Peyer's patch (tissue), 4 donors: ENCODE data around the gene EXOC3L4.

Experiments
- POLR2A ChIP-seq, 2 donors: fragments of 450-650 bp; IDR thresholded peaks; one replicate each; pipeline ENCODE4 v1.5.1; 2017; ENCODE audit warnings: antibody characterized with exemption in 2 of 2, mild to moderate bottlenecking in 2 of 2, moderate library complexity in 2 of 2
- TF ChIP-seq, protein P1 (sequence below), 6 experiments: fragments of 450-650 bp in 4 of 6; fragments of 200-600 bp in 2 of 6; sonication (generic) in 1 of 6; IDR thresholded peaks; one replicate each; pipeline ENCODE4 v1.5.1; 2017 to 2019; ENCODE audit warnings: antibody characterized with exemption in 6 of 6, mild to moderate bottlenecking in 3 of 6, moderate library complexity in 1 of 6

DNA sequence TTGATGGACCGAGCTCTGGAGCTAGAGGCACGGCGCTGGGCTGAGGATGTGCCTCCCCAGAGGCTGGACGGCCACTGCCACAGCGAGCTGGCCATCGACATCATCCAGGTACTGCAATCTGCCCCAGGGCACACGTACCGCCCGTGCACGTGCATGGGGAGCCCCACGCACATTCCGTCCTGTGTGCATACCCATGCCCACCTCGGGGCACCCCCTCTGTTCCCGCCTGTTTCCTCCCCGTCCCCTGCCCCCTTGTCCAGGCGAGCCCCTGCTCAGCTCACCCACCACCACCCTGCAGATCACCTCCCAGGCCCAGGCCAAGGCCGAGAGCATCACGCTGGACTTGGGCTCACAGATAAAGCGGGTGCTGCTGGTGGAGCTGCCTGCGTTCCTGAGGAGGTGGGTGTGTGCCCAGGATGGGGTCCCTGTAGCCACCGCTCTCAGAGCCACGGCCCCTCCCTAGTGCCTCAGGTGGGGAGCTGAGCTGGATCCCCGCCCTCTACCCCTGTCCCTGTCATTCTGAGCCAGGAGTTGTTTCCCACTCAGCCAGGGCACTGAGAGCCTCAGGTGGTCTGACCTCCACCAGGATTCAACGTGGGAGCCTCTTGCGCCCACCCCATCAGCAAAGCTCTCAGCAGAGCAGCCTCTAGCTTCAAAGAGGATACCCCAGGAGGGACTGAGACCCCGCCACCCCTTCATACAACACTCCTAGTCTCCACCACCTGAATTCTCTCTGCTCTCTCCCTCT lies 35.7 kb downstream of the EXOC3L4 start:
- TF ChIP-seq, protein P1, sequence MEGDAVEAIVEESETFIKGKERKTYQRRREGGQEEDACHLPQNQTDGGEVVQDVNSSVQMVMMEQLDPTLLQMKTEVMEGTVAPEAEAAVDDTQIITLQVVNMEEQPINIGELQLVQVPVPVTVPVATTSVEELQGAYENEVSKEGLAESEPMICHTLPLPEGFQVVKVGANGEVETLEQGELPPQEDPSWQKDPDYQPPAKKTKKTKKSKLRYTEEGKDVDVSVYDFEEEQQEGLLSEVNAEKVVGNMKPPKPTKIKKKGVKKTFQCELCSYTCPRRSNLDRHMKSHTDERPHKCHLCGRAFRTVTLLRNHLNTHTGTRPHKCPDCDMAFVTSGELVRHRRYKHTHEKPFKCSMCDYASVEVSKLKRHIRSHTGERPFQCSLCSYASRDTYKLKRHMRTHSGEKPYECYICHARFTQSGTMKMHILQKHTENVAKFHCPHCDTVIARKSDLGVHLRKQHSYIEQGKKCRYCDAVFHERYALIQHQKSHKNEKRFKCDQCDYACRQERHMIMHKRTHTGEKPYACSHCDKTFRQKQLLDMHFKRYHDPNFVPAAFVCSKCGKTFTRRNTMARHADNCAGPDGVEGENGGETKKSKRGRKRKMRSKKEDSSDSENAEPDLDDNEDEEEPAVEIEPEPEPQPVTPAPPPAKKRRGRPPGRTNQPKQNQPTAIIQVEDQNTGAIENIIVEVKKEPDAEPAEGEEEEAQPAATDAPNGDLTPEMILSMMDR (IDR thresholded peaks at IDR 0.05) = no peak
- TF ChIP-seq POLR2A (IDR thresholded peaks at IDR 0.05) = no peak
